Measurements from ENCODE around the gene CPN2. TPM values are rescaled to one million over a fixed set of nuclear protein-coding genes. Genes with fewer than 3 reads are reported as not detected.

CPN2 gene
- total RNA-seq, 1 donor from 2014 or later: not detected

GRCh38 chr3:194330160-194330559, 21.0 kb downstream of the CPN2 start:
- intact Hi-C loops (cut with DNase I): no loop called here
- H3K27ac ChIP-seq: no peak overlapping the region
- no peaks in the 10 kb centered on the region for H3K9me3 ChIP-seq
- H3K4me1 ChIP-seq: peaks cover 10% of the 10 kb centered on the region
- ATAC-seq: peak in 1 of 2 donors; percentile 19
- no peaks in the 10 kb centered on the region for H3K36me3 ChIP-seq
- no peak overlapping the region for H3K4me3 ChIP-seq
- peaks cover 31% of the 10 kb centered on the region for H3K27me3 ChIP-seq (ENCODE audit: low read depth)
- no peak for TF ChIP-seq CTCF (IDR thresholded peaks at IDR 0.05)
- DNase-seq: no peak

DNA sequence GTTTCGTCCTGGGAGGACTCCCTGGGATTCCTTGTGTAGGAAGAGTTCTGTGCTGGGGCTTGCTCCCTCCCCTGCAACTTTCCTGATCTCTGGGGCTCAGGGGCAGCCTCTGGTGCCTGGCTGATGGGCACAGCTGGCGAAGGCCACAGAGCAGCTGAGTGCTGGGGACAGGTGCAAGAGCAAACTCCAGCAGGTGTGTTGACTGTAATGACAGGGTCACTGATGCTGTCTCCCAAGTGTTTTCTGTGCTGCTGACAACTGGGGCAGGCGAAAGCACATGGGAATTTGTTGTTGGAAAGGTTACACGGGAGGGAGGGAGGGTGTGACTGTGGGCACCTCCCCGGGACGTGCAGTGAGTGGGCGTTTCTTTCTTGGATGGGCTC, 21.6 kb downstream of the CPN2 start:
- Histone ChIP-seq H3K4me1 (peaks cover 10% of the 10 kb centered on the region), H3K27ac (no peak overlapping the region), H3K9me3 (no peaks in the 10 kb centered on the region), H3K4me3 (no peak overlapping the region), H3K36me3 (no peaks in the 10 kb centered on the region), H3K27me3 (ENCODE audit: low read depth) (peaks cover 25% of the 10 kb centered on the region)
- ATAC-seq: no peak
- intact Hi-C loops (cut with DNase I): no loop called here
- TF ChIP-seq CTCF (IDR thresholded peaks at IDR 0.05): no peak
- no peak for DNase-seq

- ATAC-seq: no peak
Measured at GRCh38 chr3:194328942-194329582, 22.1 kb downstream of the CPN2 start.

GRCh38 chr3:194328053-194328657, 23.0 kb downstream of the CPN2 start:
- Histone ChIP-seq H3K4me3 (no peak overlapping the region), H3K9me3 (no peaks in the 10 kb centered on the region), H3K27me3 (ENCODE audit: low read depth) (peaks cover 19% of the 10 kb centered on the region), H3K4me1 (peaks cover 9% of the 10 kb centered on the region), H3K36me3 (no peaks in the 10 kb centered on the region), H3K27ac (no peak overlapping the region)
- intact Hi-C loops (cut with DNase I): no loop called here
- DNase-seq (no peak), ATAC-seq (no peak)
- no peak for TF ChIP-seq CTCF (IDR thresholded peaks at IDR 0.05)

More at GRCh38 chr3:194328942-194329582, 22.1 kb downstream of the CPN2 start:
- peaks cover 12% of the 10 kb centered on the region for H3K4me1 ChIP-seq
- TF ChIP-seq CTCF (IDR thresholded peaks at IDR 0.05): no peak
- H3K9me3 ChIP-seq: no peaks in the 10 kb centered on the region
- DNase-seq: no peak
- peaks cover 23% of the 10 kb centered on the region for H3K27me3 ChIP-seq (ENCODE audit: low read depth)
- H3K4me3 ChIP-seq: no peak overlapping the region
- no peak overlapping the region for H3K27ac ChIP-seq
- intact Hi-C loops (cut with DNase I): no loop called here
- no peaks in the 10 kb centered on the region for H3K36me3 ChIP-seq

DNA sequence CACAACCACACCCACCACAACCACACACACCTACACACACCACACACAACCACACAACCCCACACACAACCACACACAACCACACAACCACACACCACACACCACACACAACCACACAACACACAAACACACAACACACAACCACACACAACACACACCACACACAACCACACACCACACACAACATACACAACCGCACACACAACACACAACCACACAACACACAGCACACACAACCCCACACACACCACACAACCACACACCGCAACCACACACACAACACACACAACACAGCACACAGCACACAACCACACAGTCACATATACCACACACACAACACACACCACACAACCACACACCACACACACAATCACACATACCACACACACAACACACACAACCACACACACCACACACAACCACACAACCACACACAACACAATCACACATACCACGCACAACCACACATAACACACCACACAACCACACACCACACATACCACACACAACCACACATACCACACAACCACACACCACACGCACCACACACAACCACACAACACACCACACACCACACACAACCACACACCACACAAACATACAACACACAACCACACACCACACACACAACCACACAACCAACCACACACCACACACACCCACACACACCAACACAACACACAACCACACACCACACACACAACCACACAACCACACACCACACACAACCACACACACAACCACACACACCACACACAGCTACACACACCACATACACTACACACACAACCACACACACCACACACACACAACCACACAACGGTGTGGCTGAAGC, 23.7 kb downstream of the CPN2 start:
- Histone ChIP-seq H3K27ac (no peak overlapping the region), H3K4me3 (no peak overlapping the region), H3K27me3 (ENCODE audit: low read depth) (peaks cover 12% of the 10 kb centered on the region), H3K9me3 (no peaks in the 10 kb centered on the region), H3K4me1 (peaks cover 7% of the 10 kb centered on the region), H3K36me3 (no peaks in the 10 kb centered on the region)
- DNase-seq (no peak), ATAC-seq (no peak)
- intact Hi-C loops (cut with DNase I): no loop called here
- no peak for TF ChIP-seq CTCF (IDR thresholded peaks at IDR 0.05)
